Breast epithelium (tissue), 4 donors: ENCODE results near the gene SMARCD1. TPM values are rescaled to one million over a fixed set of nuclear protein-coding genes. Genes with fewer than 3 reads are reported as not detected.

Experiments
- DNase-seq, 2 donors: peaks; one replicate each; pipeline ENCODE4 v3.0.0-alpha.2; 2019; ENCODE audit warnings: low spot score in 2 of 2
- H3K27ac ChIP-seq, 2 donors: fragments of 200-600 bp; sonication (generic) in 1 of 2; one replicate each; pipeline ENCODE4 v1.5.1; 2016 to 2019; ENCODE audit warnings: mild to moderate bottlenecking in 1 of 2
- H3K27me3 ChIP-seq, 2 donors: fragments of 200-600 bp; sonication (generic) in 1 of 2; one replicate each; pipeline versions ENCODE4 v1.5.1 to v1.6.0; 2017 to 2019; ENCODE audit warnings: control low read depth in 1 of 2, mild to moderate bottlenecking in 1 of 2
- H3K36me3 ChIP-seq: fragments of 200-600 bp; one replicate; pipeline ENCODE4 v1.5.1; 2019
- H3K4me1 ChIP-seq, 2 donors: fragments of 200-600 bp; sonication (generic); one replicate each; pipeline ENCODE4 v1.5.1; 2016 to 2019; ENCODE audit warnings: control low read depth in 1 of 2
- H3K4me3 ChIP-seq, 3 donors: fragments of 200-600 bp; sonication (generic); 1 replicate in 2 of 3; 2 replicates in 1 of 3; pipeline ENCODE4 v1.5.1; 2016 to 2019; ENCODE audit warnings: mild to moderate bottlenecking in 3 of 3, moderate library complexity in 2 of 3
- H3K9me3 ChIP-seq, 2 donors: fragments of 200-600 bp; sonication (generic) in 1 of 2; one replicate each; pipeline ENCODE4 v1.5.1; 2016 to 2019; ENCODE audit warnings: control low read depth in 1 of 2
- CTCF ChIP-seq, 3 donors: fragments of 450-650 bp; IDR thresholded peaks; one replicate each; pipeline ENCODE4 v1.5.1; 2016 to 2017; ENCODE audit warnings: antibody characterized with exemption in 3 of 3, mild to moderate bottlenecking in 3 of 3, moderate library complexity in 3 of 3
- POLR2A ChIP-seq: fragments of 450-650 bp; IDR thresholded peaks from one replicate; pipeline ENCODE4 v1.6.1; 2016; ENCODE audit warnings: antibody characterized with exemption, mild to moderate bottlenecking, moderate library complexity
- POLR2AphosphoS5 ChIP-seq, 3 donors: sonication (generic); formaldehyde crosslinking; IDR thresholded peaks; one replicate each; pipeline ENCODE4 v1.6.1; 2017; ENCODE audit warnings: antibody characterized with exemption in 3 of 3
- intact Hi-C: fragments of 100-400 bp; cut with DNase I; formaldehyde crosslinking; loops from one replicate; pipeline ENCODE4 v1.15.1; 2023; ENCODE audit warnings: low total_unique reads
- total RNA-seq, 3 donors: library from RNA; depleted of rRNA; stranded (reverse); fragments of >200 nt; gene quantifications; one replicate each; pipeline ENCODE4 v1.1.0, GENCODE V29; 2016

Gene SMARCD1
- total RNA-seq, 3 donors from 2014 or later, result 50.6 to 56.7 (median 51.5) TPM

- intact Hi-C loops, result no loop called here
- Histone ChIP-seq H3K36me3 (no peaks in the 10 kb centered on the region), H3K27ac (peak within 1 kb of the TSS; percentile 96 to 99), H3K4me1 (peaks cover 7 to 12% of the 10 kb centered on the region in 2 donors), H3K9me3 (no peaks in the 10 kb centered on the region), H3K27me3 (no peaks in the 10 kb centered on the region), H3K4me3 (peak within 1 kb of the TSS; percentile 89 to 96 (median 91))
- TF ChIP-seq POLR2A (peak; percentile 91), CTCF (IDR thresholded peaks at IDR 0.05) (peak in 2 of 3 donors; percentile 85 to 89), POLR2AphosphoS5 (IDR thresholded peaks at IDR 0.05) (peak; percentile 95 to 98 (median 96))
- peak; percentile 99 for DNase-seq
Measured at GRCh38 chr12:50111693-50112455, 26.7 kb downstream of the SMARCD1 start, which contains the start of gene COX14. Gene COX14, plus strand, starts transcription at chr12:50112236. Its CDS starts 7,808 bp downstream, at chr12:50120044.

- intact Hi-C loops, result no loop called here
- DNase-seq, result peak in 1 of 2 donors; percentile 45
- Histone ChIP-seq H3K4me1 (peaks cover 7 to 12% of the 10 kb centered on the region in 2 donors), H3K9me3 (no peaks in the 10 kb centered on the region), H3K4me3 (peak overlapping the region; percentile 89 to 96 (median 91)), H3K27ac (peak overlapping the region; percentile 96 to 99), H3K36me3 (no peaks in the 10 kb centered on the region), H3K27me3 (no peaks in the 10 kb centered on the region)
- TF ChIP-seq POLR2AphosphoS5 (IDR thresholded peaks at IDR 0.05), result no peak
- TF ChIP-seq POLR2A, result no peak
- no peak for TF ChIP-seq CTCF (IDR thresholded peaks at IDR 0.05)
Measured at GRCh38 chr12:50112456-50113218, 27.5 kb downstream of the SMARCD1 start.

- Histone ChIP-seq H3K27ac (no peak overlapping the region), H3K4me3 (no peak overlapping the region), H3K36me3 (no peaks in the 10 kb centered on the region), H3K4me1 (no peaks in the 10 kb centered on the region), H3K27me3 (no peaks in the 10 kb centered on the region), H3K9me3 (no peaks in the 10 kb centered on the region)
- intact Hi-C loops, result loop anchor here (5.0 kb wide), 1 partner anchor 45 kb away; no protein-coding TSS in a partner anchor
- no peak for TF ChIP-seq POLR2AphosphoS5 (IDR thresholded peaks at IDR 0.05)
- no peak for TF ChIP-seq POLR2A
- TF ChIP-seq CTCF (IDR thresholded peaks at IDR 0.05), result no peak
- peak in 1 of 2 donors; percentile 2 for DNase-seq
Measured at GRCh38 chr12:50117057-50117622, 32.0 kb downstream of the SMARCD1 start.

GRCh38 chr12:50119387-50119786 is 34.2 kb downstream of the SMARCD1 start:
- Histone ChIP-seq H3K36me3 (no peaks in the 10 kb centered on the region), H3K27ac (no peak overlapping the region), H3K4me1 (no peaks in the 10 kb centered on the region), H3K4me3 (no peak overlapping the region), H3K27me3 (no peaks in the 10 kb centered on the region), H3K9me3 (no peaks in the 10 kb centered on the region)
- intact Hi-C loops, result loop anchor here (5.0 kb wide), 1 partner anchor 43 kb away; no protein-coding TSS in a partner anchor
- peak in 1 of 2 donors; percentile 17 for DNase-seq
- no peak for TF ChIP-seq CTCF (IDR thresholded peaks at IDR 0.05)
- no peak for TF ChIP-seq POLR2A
- TF ChIP-seq POLR2AphosphoS5 (IDR thresholded peaks at IDR 0.05), result no peak
